SK-N-MC (cell line): ENCODE measurements around the gene RPS19.
"Not testable (repeated sequence)": the region's sequence is repeated elsewhere in the genome, so short reads cannot be mapped to it uniquely, and the experiment has no call there.

Source experiments
- DNase-seq: peaks from one replicate; pipeline ENCODE4 v3.0.0-alpha.2; 2011; ENCODE audit warnings: low read depth, low spot score
- H3K27ac ChIP-seq: fragments of 200-600 bp; sonication (generic); 2 replicates; pipeline ENCODE4 v1.5.1; 2016; ENCODE audit warnings: mixed run types
- H3K36me3 ChIP-seq: fragments of 200-600 bp; sonication (generic); 2 replicates; pipeline ENCODE4 v1.6.1; 2017; ENCODE audit warnings: antibody characterized with exemption, low read length, mixed read lengths; ENCODE audit not compliant: insufficient read depth
- H3K4me3 ChIP-seq: fragments of 200-600 bp; sonication (generic); 2 replicates; pipeline ENCODE4 v1.5.1; 2016
- H3K9ac ChIP-seq: fragments of 200-600 bp; sonication (generic); 2 replicates; pipeline ENCODE4 v1.8.0; 2017; ENCODE audit warnings: mixed run types, mixed read lengths; ENCODE audit not compliant: insufficient read length
- H3K9me3 ChIP-seq: fragments of 200-600 bp; sonication (generic); 2 replicates; pipeline ENCODE4 v1.6.1; 2017; ENCODE audit warnings: low read depth, mild to moderate bottlenecking, antibody characterized with exemption, low read length, moderate library complexity, mixed read lengths
- EZH2 ChIP-seq: fragments of 200-600 bp; sonication (generic); IDR thresholded peaks from one replicate; pipeline ENCODE4 v1.6.1; 2017; ENCODE audit warnings: antibody characterized with exemption
- FOXP2 ChIP-seq: optimal IDR thresholded peaks from 2 replicates; pipeline ENCODE3; 2011; ENCODE audit warnings: mild to moderate bottlenecking, moderate library complexity; ENCODE audit not compliant: insufficient read depth; ENCODE audit errors: extremely low read length, control extremely low read depth
- POLR2AphosphoS5 ChIP-seq: IDR thresholded peaks from 2 replicates; pipeline ENCODE4 v1.6.1; 2012; ENCODE audit warnings: mild to moderate bottlenecking, low read depth, low read length, borderline replicate concordance

The RPS19 gene

DNA sequence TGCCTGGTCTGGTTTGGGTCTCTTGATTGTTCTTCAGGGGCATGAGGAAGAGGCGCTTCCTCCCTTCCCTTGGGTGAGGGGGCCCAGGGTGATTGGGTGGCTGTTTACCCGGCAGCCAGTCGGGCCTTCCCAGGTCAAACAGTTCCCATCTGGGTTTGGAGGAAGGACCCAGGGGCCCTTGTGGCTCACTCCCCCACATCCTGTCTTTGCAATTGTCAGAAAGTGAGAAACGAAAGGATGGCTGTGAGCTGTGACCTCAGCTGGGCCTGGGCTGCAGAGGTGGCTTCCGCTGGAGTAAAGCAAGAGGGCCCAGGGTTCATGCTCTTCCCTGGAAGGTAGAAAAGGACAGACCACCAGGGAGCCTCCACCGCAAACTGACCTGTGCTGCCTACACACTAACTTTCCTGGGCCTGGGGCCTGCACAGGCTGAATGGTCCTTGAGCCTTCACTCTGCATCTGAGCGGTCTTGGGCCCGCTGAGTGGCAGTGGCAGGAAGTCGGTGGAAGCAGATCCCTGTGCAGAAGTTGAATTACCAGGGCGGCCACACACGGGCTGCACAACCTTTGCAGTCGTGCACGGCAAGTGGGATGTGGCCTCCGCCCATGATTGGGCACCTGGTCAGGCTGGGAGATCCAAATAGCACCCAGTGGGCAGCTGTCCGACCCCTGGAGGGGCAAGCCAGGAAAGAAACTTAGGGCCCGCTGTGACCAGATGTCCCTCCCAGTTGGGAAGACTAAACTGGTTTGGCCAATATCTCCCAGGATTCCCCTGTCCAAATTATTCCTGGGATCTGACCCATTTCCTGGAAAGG, 11.7 kb downstream of the RPS19 start:
- H3K27ac ChIP-seq: peak overlapping the region; percentile 76
- no peak for TF ChIP-seq EZH2
- no peak for TF ChIP-seq FOXP2
- no peak for TF ChIP-seq POLR2AphosphoS5
- H3K36me3 ChIP-seq: peaks cover 51% of the 10 kb centered on the region
- H3K9ac ChIP-seq: no peak overlapping the region
- no peaks in the 10 kb centered on the region for H3K9me3 ChIP-seq
- H3K4me3 ChIP-seq: no peak overlapping the region
- DNase-seq: no peak

DNA sequence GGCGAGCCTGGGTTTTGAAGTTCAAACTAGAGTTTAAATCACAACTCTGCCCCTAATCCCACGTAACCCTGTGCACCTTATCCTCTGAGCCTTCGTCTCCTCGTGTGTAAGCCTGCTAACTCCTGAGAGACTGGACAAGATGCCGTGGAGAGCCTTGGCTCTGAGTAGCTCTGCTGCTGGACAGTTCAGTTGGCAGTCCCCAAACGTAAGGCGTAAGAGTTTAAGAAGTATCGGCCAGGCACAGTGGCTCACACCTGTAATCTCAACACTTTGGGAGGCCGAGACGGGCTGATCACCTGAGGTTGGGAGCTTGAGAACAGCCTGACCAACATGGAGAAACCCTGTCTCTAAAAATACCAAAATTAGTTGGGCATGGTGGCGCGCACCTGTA, 12.3 kb downstream of the RPS19 start:
- H3K9me3 ChIP-seq: no peaks in the 10 kb centered on the region
- no peak for DNase-seq
- H3K36me3 ChIP-seq: peaks cover 45% of the 10 kb centered on the region
- no peak overlapping the region for H3K9ac ChIP-seq
- TF ChIP-seq EZH2 (no peak), POLR2AphosphoS5 (peak; percentile 66)
- H3K4me3 ChIP-seq: no peak overlapping the region
- peak overlapping the region; percentile 76 for H3K27ac ChIP-seq

DNA sequence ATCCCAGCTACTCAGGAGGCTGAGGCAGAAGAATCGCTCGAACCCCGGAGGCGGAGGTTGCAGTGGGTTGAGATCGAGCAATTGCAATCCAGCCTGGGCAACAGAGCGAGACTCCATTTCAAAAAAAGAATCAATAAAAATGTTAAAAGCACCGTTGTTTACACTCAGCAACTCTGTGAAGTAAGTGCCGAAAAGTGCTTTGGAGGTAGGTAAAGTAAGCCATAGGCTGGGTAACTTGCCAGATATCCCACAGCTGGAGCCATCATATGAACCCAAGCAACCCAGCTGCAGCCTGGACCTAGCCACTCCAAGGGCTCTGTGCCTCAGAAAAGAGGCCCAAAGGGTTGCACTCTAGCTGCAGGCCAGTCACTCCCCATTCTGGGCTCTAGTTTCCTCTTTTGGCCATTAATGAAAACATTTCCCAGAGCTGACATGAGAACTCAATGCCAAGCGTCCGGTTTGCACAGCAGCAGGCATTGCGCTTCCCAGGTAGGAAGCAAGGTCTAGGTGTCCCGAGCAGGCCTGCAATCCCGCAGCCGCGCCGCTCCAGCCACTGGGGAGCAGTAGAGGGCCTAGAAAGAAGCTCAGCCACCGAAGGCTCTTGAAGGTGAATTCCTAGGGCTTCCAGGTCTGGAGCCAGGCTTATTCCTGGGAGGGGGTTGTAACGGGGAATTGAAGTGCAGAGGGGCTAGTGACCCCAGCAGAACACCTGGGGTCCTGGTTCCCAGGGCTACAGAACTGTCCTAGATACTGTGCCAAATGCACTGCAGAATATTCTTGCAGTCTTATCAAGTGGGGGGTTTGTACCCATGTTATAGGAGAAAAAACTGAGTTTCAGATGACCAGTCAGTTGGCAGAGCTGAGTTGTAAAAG, 13.0 kb downstream of the RPS19 start:
- DNase-seq: no peak
- peaks cover 39% of the 10 kb centered on the region for H3K36me3 ChIP-seq
- peak overlapping the region; percentile 76 for H3K27ac ChIP-seq
- TF ChIP-seq POLR2AphosphoS5 (peak; percentile 81), EZH2 (no peak), FOXP2 (no peak)
- H3K4me3 ChIP-seq: no peak overlapping the region
- no peaks in the 10 kb centered on the region for H3K9me3 ChIP-seq
- no peak overlapping the region for H3K9ac ChIP-seq

DNA sequence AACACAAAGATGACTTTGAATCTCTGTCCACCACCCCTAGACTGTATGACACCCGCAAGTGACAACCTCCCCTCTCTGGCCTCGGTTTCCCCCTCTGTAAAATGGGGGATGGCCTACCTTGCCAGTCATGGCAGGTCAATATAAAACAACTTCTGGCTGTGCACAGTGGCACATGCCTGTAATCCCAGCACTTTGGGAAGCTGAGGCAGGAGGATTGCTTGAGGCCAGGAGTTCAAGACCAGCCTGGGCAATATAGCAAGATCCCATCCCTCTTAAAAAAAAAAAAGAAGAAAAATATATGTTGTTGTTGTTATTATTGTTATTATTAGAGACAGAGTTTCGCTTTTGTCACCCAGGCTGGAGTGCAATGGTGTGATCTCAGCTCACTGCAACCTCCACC, 15.9 kb downstream of the RPS19 start:
- Histone ChIP-seq H3K27ac (peak overlapping the region; percentile 90), H3K36me3 (peaks cover 11% of the 10 kb centered on the region), H3K9ac (peak overlapping the region; percentile 45)
- H3K4me3 ChIP-seq, DNase-seq, H3K9me3 ChIP-seq: not testable (repeated sequence)

DNA sequence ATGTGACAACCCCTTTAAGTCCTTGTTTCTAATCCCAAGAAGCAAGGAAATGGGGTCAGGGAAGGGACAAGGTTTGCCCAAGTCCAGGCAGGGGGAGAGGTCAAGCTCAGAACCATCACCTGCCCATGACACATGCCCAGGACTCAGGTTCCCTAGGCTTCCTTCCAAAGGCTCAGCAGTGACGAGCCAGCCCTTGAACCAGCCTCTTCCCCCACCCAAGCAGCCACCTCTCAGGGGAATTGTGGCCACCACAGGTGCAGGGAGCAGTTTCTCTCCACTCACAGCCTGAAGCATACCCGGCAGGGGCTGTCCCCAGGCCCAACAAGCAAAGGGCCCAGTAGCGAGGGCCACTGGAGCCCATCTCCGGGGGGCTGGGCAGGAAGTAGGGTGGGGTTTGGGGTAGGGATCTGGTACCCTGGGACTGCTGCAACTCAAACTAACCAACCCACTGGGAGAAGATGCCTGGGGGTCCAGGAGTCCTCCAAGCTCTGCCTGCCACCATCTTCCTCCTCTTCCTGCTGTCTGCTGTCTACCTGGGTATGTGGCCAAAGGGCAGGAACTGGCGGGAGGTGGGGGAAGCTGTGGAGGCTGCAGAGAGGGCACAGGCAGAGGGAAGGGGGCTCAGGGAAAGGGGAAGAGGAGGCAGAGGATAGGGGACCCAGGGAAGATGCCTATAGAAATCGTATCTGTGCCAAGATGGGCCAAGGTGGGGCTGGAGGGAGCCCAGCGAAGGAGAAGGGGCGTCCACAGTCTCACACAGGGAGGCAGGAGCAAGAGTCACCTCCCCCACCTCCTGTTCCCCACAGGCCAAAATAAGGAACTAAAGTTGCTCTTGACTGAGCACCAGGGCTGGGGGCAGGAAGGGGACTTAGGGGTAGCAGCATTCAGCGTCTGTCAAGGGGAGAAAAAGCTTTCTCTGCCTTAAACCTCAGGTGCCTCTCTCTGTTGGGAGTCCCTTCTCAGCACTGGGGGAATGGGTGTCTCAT, 17.1 kb downstream of the RPS19 start, which contains the start of gene CD79A:
CD79A (plus strand) TSS at position 433 of the 986 bp plus-strand sequence; CDS start at position 459, 26 bp downstream.
- H3K27ac ChIP-seq: peak within 1 kb of the TSS; percentile 60
- DNase-seq: no peak
- H3K9ac ChIP-seq: peak within 1 kb of the TSS; percentile 11
- TF ChIP-seq EZH2 (no peak), POLR2AphosphoS5 (no peak), FOXP2 (no peak)
- H3K9me3 ChIP-seq: no peaks in the 10 kb centered on the region
- H3K4me3 ChIP-seq: no peak within 1 kb of the TSS
- H3K36me3 ChIP-seq: no peaks in the 10 kb centered on the region; the same call in 1 of the 2 replicates

DNA sequence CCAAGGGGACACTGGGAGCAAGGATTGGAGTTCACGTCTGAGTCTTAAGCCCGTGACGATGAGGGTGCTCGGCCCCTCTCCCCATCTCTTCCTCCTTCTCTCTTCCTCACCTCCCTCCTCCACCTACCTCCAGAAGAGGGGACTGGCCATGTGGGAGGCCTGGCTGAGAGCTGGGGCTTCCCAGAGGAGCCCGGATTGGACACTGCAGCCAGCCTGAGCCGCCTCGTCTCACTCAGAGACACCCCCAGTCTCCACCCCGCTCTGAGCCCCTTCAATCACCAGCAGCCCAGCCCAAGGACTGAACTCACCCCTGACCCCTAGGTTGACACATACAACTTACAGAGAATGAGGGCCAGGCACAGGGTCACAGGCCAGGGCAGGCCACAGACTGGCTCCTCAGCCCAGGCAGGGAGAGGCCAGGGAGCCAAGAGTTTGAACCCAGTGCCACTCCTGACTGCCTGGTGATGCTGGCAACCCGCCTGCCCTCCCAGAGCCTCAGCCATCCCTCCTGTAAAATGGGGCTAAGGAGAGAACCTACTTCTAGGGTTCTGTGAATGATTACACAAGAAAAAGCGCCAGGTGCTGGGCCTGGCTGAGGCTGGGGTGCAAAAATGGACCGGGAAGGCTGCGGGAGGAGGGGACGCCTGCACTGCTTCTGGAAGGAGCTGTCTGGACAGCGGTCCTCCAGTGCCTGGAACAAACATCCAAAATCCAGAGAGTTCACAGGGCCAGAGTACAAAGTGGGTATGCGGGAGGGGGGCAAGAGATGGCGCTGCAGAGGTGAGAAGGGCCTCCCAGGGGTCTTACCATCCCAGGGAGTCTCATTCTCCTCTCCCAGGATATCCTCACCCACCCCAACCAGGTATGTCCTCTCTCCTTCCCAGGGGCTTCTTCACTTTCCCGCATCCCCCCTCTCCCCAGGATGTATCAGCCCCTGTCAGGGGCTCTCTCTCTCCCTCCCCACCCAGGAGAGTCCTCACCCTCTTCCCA, 18.2 kb downstream of the RPS19 start:
- Histone ChIP-seq H3K9ac (peak overlapping the region; percentile 11), H3K4me3 (no peak overlapping the region), H3K27ac (peak overlapping the region; percentile 60)

DNA sequence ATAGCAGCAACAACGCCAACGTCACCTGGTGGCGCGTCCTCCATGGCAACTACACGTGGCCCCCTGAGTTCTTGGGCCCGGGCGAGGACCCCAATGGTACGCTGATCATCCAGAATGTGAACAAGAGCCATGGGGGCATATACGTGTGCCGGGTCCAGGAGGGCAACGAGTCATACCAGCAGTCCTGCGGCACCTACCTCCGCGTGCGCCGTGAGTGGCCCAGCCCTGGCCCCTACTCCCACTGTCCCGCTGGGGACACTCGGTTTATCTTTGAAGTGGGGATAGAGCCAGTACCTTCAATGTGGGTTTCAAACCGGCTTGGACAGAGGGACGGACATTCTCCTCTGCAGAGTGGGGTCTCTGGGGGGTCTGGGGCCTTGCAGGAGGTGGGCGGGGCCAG, 19.0 kb downstream of the RPS19 start:
- no peaks in the 10 kb centered on the region for H3K36me3 ChIP-seq
- H3K4me3 ChIP-seq: no peak overlapping the region
- no peak overlapping the region for H3K9ac ChIP-seq
- DNase-seq: no peak
- no peaks in the 10 kb centered on the region for H3K9me3 ChIP-seq
- TF ChIP-seq FOXP2 (no peak), EZH2 (no peak), POLR2AphosphoS5 (no peak)
- H3K27ac ChIP-seq: peak overlapping the region; percentile 96; the same call in 1 of the 2 replicates

More for the DNA sequence above, 18.2 kb downstream of the RPS19 start:
- TF ChIP-seq POLR2AphosphoS5: no peak
- TF ChIP-seq EZH2: no peak
- TF ChIP-seq FOXP2: no peak
- no peaks in the 10 kb centered on the region for H3K36me3 ChIP-seq
- H3K9me3 ChIP-seq: no peaks in the 10 kb centered on the region
- DNase-seq: no peak
